ENCODE results near the gene PGBD4. TPM values are rescaled to one million over a fixed set of nuclear protein-coding genes. Genes with fewer than 3 reads are reported as not detected.

PGBD4 gene
- total RNA-seq, 4 donors from 2014 or later: 1.4 to 4.1 (median 1.6) TPM

- no peak for DNase-seq
- H3K9me3 ChIP-seq: no peaks in the 10 kb centered on the region
- no peaks in the 10 kb centered on the region for H3K36me3 ChIP-seq
- no peak overlapping the region for H3K4me3 ChIP-seq
- no peak overlapping the region for H3K27ac ChIP-seq
- no peaks in the 10 kb centered on the region for H3K4me1 ChIP-seq
- no peaks in the 10 kb centered on the region for H3K27me3 ChIP-seq
- TF ChIP-seq POLR2A (IDR thresholded peaks at IDR 0.05) (no peak), CTCF (IDR thresholded peaks at IDR 0.05) (no peak)
- intact Hi-C loops (cut with DNase I; ENCODE audit: low total_unique reads): loop anchor here (10.0 kb wide), 1 partner anchor 155 kb away; the partner anchor contains the start of gene KATNBL1
Observed at GRCh38 chr15:34059946-34060345, 41.9 kb upstream of the PGBD4 start.

- DNase-seq: no peak
- no peaks in the 10 kb centered on the region for H3K36me3 ChIP-seq
- TF ChIP-seq CTCF (IDR thresholded peaks at IDR 0.05) (no peak), POLR2A (IDR thresholded peaks at IDR 0.05) (no peak)
- H3K9me3 ChIP-seq: no peaks in the 10 kb centered on the region
- no peaks in the 10 kb centered on the region for H3K27me3 ChIP-seq
- H3K27ac ChIP-seq: no peak overlapping the region
- H3K4me3 ChIP-seq: no peak overlapping the region
- no peaks in the 10 kb centered on the region for H3K4me1 ChIP-seq
- intact Hi-C loops (cut with DNase I; ENCODE audit: low total_unique reads): loop anchor here (10.0 kb wide), 1 partner anchor 150 kb away; the partner anchor contains the start of gene KATNBL1
Observed at GRCh38 chr15:34064438-34064837, 37.4 kb upstream of the PGBD4 start.

GRCh38 chr15:34065261-34065660, 36.6 kb upstream of the PGBD4 start:
- no peak for DNase-seq
- no peak overlapping the region for H3K27ac ChIP-seq
- H3K4me1 ChIP-seq: no peaks in the 10 kb centered on the region
- no peak overlapping the region for H3K4me3 ChIP-seq
- no peaks in the 10 kb centered on the region for H3K9me3 ChIP-seq
- H3K36me3 ChIP-seq: no peaks in the 10 kb centered on the region
- H3K27me3 ChIP-seq: no peaks in the 10 kb centered on the region
- TF ChIP-seq CTCF (IDR thresholded peaks at IDR 0.05) (no peak), POLR2A (IDR thresholded peaks at IDR 0.05) (no peak)
- intact Hi-C loops (cut with DNase I; ENCODE audit: low total_unique reads): loop anchor here (10.0 kb wide), 1 partner anchor 150 kb away; the partner anchor contains the start of gene KATNBL1

GRCh38 chr15:34065941-34066340, 35.9 kb upstream of the PGBD4 start:
- no peaks in the 10 kb centered on the region for H3K36me3 ChIP-seq
- no peaks in the 10 kb centered on the region for H3K4me1 ChIP-seq
- no peak overlapping the region for H3K27ac ChIP-seq
- TF ChIP-seq CTCF (IDR thresholded peaks at IDR 0.05): no peak
- TF ChIP-seq POLR2A (IDR thresholded peaks at IDR 0.05): no peak
- H3K27me3 ChIP-seq: no peaks in the 10 kb centered on the region
- intact Hi-C loops (cut with DNase I; ENCODE audit: low total_unique reads): loop anchor here (10.0 kb wide), 1 partner anchor 149 kb away; the partner anchor contains the start of gene KATNBL1
- H3K4me3 ChIP-seq: no peak overlapping the region
- DNase-seq: no peak
- no peaks in the 10 kb centered on the region for H3K9me3 ChIP-seq

- no peak for DNase-seq
- no peaks in the 10 kb centered on the region for H3K4me1 ChIP-seq
- no peak overlapping the region for H3K27ac ChIP-seq
- no peaks in the 10 kb centered on the region for H3K9me3 ChIP-seq
- no peak overlapping the region for H3K4me3 ChIP-seq
- intact Hi-C loops (cut with DNase I; ENCODE audit: low total_unique reads): no loop called here
- no peak for TF ChIP-seq POLR2A (IDR thresholded peaks at IDR 0.05)
- TF ChIP-seq CTCF (IDR thresholded peaks at IDR 0.05): no peak
- no peaks in the 10 kb centered on the region for H3K36me3 ChIP-seq
- no peaks in the 10 kb centered on the region for H3K27me3 ChIP-seq
Observed at GRCh38 chr15:34070003-34070402, 31.9 kb upstream of the PGBD4 start.

Measured in uterus (tissue), 4 donors.